AG10803 (cell line): Measurements from ENCODE around the gene SPOCK1.

Experiments
- DNase-seq: peaks from one replicate; pipeline ENCODE4 v3.0.0; 2010; ENCODE audit warnings: low read depth
- H3K4me3 ChIP-seq: 2 replicates; pipeline ENCODE4 v1.5.1; 2011; ENCODE audit warnings: mild to moderate bottlenecking, low read length, control low read depth
- CTCF ChIP-seq: conservative IDR thresholded peaks from 2 replicates; pipeline ENCODE4 v1.5.1; 2011; ENCODE audit warnings: mild to moderate bottlenecking, low read length, control low read depth, inconsistent platforms

Gene SPOCK1

GRCh38 chr5:137016783-137017324 lies 482.3 kb downstream of the SPOCK1 start:
- 0 out of 2 replicates have a peak, but pooled peaks have one; percentile 8 for TF ChIP-seq CTCF
- DNase-seq = peak; percentile 3
- no peak overlapping the region for H3K4me3 ChIP-seq

- DNase-seq = no peak
- H3K4me3 ChIP-seq = no peak overlapping the region
- no peak for TF ChIP-seq CTCF
Observed at GRCh38 chr5:137015540-137016116, 483.5 kb downstream of the SPOCK1 start.

- H3K4me3 ChIP-seq = no peak overlapping the region
- DNase-seq = no peak
Observed at GRCh38 chr5:137014731-137015130, 484.4 kb downstream of the SPOCK1 start.

GRCh38 chr5:137010226-137010625 lies 488.9 kb downstream of the SPOCK1 start:
- H3K4me3 ChIP-seq = no peak overlapping the region
- no peak for TF ChIP-seq CTCF
- DNase-seq = no peak

More at GRCh38 chr5:137014731-137015130, 484.4 kb downstream of the SPOCK1 start:
- no peak for TF ChIP-seq CTCF

- no peak for TF ChIP-seq CTCF
- no peak for DNase-seq
- no peak overlapping the region for H3K4me3 ChIP-seq
Observed at GRCh38 chr5:137004279-137004678, 494.8 kb downstream of the SPOCK1 start.

GRCh38 chr5:137001026-137001569 lies 498.0 kb downstream of the SPOCK1 start:
- DNase-seq = no peak
- H3K4me3 ChIP-seq = no peak overlapping the region
- no peak for TF ChIP-seq CTCF

GRCh38 chr5:136999787-137000186 lies 499.3 kb downstream of the SPOCK1 start:
- no peak for DNase-seq
- TF ChIP-seq CTCF = no peak
- no peak overlapping the region for H3K4me3 ChIP-seq
